Fibroblast of skin of back (primary cell): ENCODE data around the gene PIRT.

Experiments used
- DNase-seq: peaks from one replicate; pipeline ENCODE4 v3.0.0-alpha.2; 2013

PIRT gene

DNA sequence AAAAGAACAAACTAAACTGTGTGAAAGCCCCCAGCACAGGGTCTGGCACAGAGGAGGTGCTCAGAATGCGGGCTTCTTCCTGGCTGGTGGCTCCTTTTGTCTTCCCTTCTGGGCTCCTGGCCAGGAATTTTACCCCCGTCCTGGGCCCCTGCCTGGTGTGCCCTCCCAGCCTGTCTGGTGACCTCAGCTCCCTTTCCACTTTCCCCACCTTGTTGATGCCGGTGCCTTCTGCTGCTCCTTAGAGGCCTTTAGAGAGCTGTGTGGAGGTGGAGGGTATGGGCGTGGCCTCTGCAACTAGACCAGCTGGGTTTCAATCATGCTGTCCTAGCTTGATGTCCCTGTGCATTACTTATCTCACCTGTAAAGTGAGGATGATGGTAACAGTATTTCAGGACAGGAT is 16.8 kb downstream of the PIRT start:
- DNase-seq, result no peak

DNA sequence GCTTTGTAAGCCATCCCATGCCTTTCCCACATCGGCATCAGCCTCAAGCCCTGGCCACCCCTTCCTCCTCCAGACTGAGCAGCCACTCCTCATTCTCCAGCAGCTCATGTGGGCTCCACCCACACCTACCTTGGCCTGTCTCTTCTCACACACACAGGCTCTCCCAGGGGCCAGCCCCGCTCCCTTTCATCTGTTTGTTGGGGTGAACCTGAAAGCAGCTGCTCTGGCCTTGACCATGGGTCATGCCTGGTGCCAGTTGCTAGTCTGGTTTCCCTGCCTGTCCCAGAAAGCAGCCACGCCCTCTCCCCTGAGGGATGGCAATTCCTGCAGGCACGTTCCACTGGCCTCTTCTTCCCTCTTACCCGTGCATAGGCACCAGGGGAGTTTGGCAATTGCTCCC is 22.6 kb downstream of the PIRT start:
- no peak for DNase-seq

DNA sequence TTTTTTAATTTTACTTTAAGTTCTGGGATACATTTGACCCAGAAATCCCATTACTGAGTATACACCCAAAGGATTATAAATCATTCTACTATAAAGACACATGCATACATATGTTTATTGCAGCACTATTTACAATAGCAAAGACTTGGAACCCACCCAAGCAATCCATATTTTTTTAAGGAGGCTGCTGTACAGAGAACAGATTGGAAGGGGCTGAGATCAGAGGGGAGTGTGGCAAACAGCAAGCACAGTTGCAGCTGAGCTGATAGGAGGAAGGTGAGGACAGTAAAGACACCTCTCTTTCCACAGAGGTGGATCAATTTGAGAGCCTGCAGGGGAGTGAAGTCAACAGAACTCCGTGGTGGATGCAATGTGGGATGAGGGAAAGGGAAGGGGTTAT is 23.8 kb downstream of the PIRT start:
- no peak for DNase-seq

DNA sequence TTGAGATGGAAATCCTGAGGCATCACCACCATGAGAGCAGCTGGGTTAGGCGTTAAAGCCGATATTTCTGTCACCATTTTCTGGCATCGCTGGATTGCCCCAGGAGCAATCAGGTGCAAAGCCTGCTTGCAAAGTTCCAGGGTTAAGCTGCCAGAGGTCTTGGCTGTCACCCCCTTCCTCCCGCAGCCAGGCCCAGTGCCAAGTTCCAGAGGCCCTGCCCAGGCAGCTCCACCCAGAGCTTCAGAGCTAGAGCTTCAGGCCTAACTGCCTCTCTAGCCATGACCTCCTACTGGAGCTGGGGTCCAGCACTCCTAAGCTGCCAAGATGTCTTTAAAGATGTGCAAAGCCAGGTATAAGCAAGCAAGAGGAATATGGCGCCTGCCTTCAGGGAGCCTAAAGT is 25.2 kb downstream of the PIRT start:
- DNase-seq, result no peak

DNA sequence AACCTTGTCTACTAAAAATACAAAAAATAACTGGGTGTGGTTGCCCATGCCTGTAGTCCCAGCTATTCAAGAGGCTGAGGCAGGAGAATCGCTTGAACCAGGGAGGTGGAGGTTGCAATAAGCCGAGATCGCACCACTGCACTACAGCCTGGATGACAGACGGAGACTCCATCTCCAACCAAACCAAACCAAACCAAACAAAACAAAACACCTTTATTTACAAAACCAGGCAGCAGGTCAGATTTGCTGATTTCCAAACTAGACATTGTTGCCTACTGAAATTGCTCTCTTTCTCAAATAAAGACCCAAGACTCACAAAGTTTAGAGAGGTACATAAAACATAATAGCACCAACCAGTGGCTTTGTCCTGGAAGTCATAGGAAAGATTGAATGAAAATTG is 28.3 kb downstream of the PIRT start:
- no peak for DNase-seq

DNA sequence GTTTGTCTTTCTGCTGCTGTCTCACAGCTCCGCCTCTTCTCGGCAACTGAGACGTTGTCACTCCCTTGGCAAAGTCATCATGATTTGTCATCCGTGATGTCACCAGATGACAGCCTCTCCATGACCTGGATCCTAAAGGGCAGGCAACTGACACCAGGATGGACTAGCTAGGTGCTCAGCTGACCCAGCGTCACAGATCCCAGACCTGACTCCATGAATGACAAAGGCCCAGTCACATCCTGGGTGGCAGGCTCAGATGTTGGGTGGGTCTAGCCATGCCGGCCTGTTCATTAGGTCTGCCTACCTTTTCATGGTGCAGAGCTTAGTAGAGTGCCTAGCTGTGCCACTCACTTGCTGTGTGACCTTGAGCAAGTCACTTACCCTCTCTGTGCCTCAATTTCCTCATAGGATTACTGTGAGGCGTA is 30.2 kb downstream of the PIRT start:
- DNase-seq, result no peak

DNA sequence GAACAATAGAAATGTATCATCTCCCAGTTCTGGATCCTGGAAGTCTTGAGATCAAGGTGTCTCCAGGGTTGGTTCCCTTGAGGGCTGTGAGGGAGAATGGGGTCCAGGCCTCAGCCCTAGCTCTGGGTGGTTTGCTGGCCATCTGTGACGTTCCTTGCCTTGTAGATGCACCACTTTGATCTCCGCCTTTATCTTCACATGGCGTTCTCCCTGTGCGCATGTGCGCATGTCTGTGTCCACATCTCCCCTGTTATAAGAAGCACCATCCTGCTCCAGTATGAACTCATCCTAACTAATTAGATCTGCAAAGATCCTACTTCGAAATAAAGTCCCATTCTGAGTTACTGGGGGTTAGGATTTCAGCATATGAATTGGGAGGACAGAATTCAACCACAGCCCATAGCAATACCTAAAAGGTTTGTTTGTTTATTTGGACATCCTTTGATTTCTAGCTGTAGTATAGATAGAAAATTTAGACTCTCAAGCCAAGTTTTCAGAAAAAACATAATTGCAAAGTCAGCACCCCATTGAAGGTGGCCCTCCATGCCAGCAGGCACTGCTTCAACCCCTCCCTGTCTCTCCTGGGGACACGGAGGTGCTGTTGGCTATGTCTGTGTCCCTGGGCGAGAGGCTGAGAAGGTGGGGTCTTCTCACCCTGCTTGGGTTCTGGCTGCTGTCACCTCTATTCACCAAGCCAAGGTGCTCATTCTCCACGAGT is 31.2 kb downstream of the PIRT start:
- DNase-seq, result no peak

DNA sequence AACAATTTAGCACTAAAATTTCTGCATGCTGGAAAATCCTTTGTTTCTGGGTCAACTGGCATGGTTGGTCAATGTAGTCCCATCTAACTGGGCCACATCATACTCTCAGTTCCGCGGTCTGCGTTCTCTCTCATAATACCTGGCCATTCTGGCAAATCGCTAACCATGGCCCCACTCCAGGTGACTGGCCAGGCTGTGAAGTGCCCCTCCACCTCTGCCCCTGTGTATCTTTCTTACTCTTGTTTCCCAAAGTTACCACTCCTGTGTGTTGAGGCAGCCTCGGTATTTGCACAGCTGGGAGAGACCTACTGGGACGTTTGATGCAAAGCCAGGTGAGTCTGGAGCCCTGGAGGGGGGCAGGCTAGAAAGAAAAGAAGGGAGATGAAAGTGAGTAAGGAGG is 32.0 kb downstream of the PIRT start:
- no peak for DNase-seq

DNA sequence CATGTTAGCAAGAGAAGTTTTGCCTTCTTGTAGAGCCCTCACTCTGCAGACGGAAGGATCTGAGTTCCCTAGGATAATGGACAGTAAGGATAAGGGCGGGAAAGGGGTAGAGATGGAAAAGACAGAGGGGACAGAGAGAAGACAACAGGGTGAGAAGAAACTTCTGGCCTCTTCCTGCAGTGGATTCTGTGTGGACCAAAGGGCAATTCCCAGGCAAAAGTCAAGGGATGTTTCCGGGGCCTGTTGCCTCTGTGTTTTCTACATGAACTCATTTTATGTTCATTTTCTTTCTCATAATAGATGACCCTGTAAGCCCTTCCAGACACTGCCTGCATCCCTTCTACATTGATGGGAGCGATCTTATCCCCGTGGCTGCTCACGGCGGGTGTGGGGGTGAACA is 33.3 kb downstream of the PIRT start:
- DNase-seq, result no peak

DNA sequence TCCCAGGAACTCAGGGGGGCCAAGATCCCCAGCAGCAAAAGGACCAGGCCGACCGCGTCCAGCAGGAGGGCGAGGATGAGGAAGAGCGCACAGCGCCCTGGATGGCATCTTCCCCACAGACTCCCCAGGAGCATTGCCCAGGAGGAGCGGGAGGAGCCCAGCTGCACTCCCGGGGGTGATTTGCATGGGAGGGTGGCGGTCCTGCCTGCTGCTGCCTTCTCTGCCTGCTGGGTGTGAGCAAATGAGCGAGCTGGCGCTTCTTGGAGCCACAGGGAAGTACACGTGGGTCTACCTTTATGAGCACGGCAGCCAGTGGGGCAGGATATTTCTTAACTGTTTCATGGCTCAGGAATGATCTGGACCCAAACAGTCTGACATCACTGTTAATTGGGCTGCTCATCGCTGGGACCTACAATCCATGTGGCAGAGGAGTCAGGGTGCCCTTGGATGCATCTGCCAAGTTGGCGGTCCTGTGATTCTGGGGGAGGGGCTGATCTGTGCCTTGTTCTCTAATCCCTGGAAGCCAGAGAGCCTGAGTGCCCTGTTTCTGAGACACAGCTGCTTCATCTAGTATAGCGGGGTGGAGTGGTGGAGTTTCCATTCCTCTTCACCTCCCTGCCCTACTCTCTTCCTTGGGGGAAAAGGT is 33.9 kb downstream of the PIRT start, which contains the start of gene TMEM238L:
TMEM238L (minus strand) TSS at position 270 of the 646 bp plus-strand sequence; CDS start at position 134, 136 bp downstream.
- DNase-seq, result no peak

DNA sequence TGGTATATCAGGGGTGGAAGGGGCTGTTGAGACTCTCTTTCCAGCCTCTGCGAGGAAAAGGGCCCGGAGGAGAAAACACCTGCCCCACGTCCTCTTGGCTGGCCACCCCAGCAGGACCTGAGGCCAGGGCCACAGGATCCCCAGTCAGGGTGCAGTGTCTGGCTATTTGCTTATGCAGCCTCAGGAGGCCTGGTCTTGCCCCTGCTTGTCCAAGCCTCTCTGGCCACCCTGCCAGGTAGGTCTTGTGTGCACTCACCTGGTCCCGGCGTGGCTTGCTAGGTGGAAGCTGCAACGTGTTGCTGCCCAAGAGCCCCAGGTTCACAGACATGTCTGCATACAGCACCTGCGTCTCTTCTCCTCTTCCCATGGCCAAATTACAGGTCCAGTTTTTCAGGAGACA is 34.5 kb downstream of the PIRT start:
- DNase-seq, result no peak

DNA sequence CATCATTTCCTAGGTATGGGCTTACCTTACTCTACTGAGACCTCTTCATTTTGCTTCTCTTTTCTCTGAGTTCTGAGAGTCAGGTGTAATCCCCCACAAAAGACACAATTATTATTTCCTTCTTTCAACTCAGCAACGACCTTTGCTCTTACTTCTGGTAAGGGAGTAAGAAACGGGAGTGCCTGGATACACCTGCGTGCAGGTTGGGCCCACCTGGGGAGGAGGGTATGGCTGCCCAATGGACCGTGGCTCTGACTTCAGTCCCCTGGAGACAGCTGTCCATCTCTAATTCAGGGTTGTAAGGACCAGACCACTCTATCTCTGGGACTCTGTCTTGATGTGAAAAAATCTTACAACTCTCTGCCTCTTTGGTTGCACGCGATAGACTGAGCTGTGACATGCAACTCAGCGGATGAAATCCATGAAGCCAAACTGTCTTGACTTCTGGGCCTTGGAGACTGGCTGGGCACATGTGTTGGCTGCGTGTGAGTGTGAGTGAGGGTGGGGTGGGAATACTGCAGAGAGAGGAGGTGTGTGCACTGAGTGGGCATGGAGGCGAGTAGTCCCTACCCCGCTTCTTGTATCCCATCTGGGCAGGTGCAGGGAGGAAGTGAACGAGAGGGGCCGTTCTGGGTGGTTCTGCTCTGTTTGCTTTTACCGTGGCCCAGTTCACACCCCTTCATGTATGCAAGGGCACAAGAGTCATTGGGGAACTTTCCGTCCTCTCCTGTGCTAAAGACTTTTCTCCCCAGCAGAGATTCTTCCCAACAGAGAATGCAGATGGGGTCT is 35.2 kb downstream of the PIRT start:
- no peak for DNase-seq

DNA sequence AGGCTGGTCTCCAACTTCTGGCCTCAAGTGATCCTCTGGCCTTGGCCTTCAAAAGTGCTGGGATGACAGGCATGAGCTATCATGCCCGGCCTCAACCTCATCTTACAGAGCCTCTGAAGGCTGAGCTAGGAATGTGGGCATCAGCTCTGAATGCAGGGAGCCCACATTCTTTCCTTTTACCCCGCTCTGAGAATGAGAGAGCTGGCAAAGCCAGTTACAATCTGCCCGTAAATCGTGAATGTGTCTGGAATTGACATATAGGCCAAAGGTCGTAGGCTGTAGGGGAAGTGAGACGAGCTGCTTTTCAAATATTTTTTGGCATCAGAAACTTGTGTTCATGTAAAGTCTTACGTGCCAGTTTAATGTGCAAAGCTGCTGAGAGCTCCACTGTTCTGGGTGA is 38.5 kb downstream of the PIRT start:
- DNase-seq, result no peak

DNA sequence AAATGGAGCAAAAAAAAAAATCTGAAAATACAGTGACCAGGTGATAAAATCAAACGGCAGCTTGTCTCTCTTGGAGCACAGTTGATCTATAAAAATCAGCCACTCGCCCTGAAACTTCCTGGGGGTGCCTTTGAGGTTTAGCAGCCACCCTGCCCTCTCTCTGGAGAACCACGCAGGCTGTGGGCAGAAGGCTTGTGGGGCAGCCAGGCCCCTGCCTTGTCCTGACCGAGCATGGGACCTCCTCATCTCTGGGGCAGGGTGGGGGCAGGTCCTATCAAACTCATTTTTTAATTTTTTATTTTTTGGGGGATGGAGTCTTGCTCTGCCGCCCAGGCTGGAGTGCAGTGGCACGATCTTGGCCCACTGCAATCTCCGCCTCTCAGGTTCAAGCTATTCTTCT is 39.0 kb downstream of the PIRT start:
- no peak for DNase-seq

DNA sequence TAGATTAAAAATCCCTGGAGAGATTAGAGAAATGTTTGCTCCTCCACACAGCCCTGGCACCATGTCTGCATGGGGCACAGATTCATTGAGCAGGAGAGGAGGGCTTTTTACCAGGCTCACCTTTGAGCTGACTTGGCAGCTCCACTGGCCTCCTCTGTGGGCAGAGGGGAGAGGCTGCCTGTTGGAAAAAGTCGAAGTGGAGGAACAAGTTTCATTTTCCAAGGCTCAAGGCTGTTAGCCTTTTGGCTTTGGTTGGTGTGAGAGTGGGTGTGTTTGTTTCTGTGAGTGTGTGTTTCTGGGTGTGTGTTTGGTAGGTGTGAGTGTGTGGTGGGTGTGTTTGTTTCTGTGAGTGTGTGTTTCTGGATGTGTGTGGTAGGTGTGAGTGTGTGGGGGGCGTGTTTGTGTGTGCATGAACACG is 39.5 kb downstream of the PIRT start:
- no peak for DNase-seq

DNA sequence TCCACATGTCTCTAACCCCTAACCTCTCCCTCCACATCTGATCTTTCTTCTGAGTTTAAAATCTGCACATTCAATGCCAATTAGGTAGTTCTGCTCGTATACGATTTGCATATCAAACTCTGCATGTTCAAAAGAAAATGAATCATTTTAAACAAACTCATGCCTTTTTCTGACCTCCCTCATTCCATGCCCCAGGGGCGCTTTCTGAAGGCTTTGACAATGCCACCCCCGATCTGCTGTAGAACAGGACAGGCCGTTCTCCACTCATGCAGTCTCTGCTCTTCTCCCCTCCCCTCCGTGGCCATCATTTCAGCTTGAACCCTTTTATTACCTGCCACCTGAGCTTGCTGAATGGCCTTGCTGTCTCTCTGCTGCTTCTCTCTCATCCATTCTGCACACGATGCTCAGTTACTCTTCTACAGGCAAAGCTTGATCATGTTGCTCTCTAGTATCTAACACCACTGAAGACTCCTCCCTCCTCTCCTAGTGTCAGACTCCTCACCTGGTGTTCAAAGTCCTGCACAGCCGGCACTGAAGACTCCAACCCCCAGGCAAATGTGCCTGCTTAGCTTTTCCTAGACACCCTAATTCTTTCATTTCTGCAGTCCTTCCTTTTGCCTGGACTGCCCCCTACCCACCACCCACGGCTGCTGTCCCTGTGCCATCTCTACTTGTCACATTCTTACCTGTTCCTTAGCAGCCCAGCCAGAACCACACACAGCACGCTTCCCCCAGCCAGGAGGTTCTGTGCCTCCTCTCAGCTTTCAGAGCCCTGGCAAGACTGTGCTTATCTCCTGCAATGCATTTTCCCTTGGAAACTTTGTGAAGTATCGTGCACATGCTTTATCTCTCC is 40.2 kb downstream of the PIRT start:
- DNase-seq, result no peak

DNA sequence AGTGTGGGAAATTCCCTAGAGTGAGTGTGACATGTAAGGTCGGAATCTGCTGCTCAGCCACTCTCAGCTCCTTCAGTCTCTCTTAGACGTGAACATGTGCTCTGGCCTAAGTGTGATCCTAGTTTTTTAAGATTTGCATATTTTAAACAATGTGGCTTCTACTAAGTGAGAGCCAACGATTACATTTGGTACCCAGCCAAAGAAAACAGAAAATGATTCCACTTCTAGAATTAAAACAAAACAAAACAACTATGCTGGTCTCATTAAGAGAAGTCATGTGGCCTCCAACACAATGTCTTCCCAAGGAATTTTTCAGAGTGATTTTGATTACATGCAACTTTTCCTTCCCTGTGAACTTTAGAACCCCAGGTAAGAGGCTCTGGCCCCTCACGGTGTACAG is 44.1 kb downstream of the PIRT start:
- DNase-seq, result peak; percentile 1

DNA sequence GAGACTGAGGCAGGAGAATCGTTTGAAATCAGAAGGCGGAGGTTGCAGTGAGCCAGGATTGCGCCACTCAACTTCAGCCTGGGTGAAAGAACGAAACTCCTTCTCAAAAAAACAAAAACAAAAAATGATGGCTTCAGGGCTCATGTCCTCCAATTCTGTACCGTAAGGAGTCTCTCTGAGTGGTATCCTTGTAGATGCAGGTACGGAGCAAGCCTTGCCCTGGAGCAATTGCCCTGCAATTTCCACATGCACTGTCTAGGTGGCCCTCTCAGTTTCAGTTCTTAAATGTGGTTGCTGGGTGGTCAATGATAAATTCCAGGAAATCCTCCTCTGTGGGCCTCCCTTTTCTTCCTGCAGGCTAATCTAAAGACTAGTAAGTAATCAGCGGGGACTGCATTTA is 44.6 kb downstream of the PIRT start:
- DNase-seq, result no peak

DNA sequence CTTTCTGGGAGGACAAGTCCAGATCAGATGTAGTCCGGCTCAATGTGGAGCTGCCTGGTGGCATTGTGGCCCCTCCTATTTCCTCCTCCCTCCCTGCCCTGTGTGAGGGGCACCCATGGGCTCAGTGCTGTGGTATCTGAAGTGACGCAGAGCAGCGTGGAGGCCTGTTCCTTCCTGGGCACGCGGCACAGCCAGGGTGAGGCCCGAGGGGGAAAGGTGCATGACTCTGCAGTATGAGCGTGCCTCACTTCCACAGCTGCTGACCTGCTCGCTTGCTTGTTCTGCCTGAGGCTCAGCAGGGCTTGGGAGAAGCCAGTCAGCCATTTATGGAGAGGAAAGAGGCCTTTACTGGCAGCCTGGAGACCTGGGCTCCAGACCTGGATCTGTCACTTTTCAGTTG is 45.7 kb downstream of the PIRT start:
- DNase-seq, result no peak

DNA sequence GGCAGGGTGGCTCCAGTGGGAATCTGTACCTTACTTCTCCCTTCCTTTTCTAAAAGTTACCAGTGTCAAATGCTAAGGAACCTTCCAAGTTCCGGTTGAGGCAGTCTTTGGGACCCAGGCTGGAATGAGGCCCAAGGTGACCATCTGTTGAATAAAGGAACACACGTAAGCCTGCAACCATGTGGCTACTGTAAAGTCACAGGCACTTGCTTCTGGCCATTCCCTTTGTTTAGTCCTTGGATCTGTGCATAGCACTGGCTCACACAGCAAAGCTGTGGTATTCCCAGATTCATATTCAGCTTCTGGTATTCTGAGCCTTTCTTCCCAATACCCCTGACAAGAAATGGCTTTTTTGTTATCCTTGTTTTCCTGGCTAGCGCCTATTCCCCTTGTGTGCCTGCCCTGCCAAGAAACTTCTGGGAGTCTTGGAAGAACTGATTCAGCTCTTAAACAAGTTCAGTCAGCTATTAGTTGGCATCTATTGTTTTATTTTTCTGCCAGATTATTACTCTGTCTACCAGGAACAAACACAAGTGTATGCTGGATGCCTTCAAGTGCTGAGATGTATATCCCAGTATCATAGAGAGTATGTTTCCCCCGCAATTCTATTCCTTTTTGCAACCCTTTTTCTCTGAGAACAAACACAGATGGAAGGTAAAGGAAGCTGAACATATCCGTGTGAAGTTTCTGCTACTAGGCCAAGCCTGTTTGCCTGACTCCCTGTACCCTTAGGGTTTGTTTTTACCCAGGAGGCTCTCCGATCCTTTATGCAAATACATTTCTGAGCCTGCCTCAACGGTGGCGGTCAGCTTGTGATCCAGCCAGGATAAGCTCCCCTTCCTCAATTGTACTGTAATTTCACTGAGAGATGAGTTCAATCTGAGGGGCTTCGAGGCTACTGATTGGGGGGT is 47.1 kb downstream of the PIRT start:
- no peak for DNase-seq

DNA sequence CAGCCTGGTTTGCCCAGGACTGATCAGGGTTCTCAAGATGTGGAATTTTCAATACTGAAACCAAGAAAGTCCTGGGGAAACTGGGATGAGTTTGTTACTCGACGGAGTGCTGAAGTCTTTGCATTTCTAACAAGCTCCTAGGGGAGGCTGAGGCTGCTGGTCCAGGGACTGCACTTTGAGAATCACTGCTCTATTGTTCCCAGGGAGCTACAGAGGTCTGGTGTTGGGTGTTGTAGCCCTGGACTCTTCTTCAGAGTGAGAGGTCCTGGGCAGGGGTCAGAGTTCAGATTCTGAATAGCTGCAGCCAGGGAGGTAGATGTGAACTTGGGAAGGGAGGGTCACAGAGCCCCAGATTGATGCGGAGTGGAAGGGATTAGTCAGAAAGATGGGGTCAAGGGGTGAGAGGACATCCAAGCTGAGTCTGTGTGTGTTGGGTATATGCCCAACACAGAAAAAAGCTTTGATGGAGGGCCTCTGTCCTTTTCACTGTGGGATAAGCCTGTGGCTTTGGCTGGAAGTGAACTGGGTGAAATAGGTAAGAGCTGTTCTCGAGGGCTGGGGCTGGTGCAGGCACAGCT is 48.1 kb downstream of the PIRT start:
- no peak for DNase-seq
